ENCODE data around the gene CCDC192.

Gene CCDC192

GRCh38 chr5:127906562-127907204, 203.5 kb downstream of the CCDC192 start:
- DNase-seq, result no peak
- Mint-ChIP-seq H3K4me1 (ENCODE audit: low read depth) (peaks cover 7% of the 10 kb centered on the region), H3K27ac (no peak overlapping the region), H3K4me3 (no peak overlapping the region), H3K9me3 (no peaks in the 10 kb centered on the region), H3K27me3 (peaks cover 4% of the 10 kb centered on the region), H3K36me3 (ENCODE audit: low read depth) (no peaks in the 10 kb centered on the region)

- no peaks in the 10 kb centered on the region for H3K9me3 Mint-ChIP-seq
- H3K36me3 Mint-ChIP-seq (ENCODE audit: low read depth), result no peaks in the 10 kb centered on the region
- H3K27ac Mint-ChIP-seq, result no peak overlapping the region
- H3K27me3 Mint-ChIP-seq, result peaks cover 4% of the 10 kb centered on the region
- H3K4me1 Mint-ChIP-seq (ENCODE audit: low read depth), result peaks cover 7% of the 10 kb centered on the region
- H3K4me3 Mint-ChIP-seq, result no peak overlapping the region
- DNase-seq, result no peak
These were observed 204.7 kb downstream of the CCDC192 start for GRCh38 chr5:127907907-127908306.

- Mint-ChIP-seq H3K4me3 (no peak overlapping the region), H3K27ac (no peak overlapping the region), H3K9me3 (no peaks in the 10 kb centered on the region), H3K27me3 (peaks cover 4% of the 10 kb centered on the region), H3K4me1 (ENCODE audit: low read depth) (peaks cover 7% of the 10 kb centered on the region), H3K36me3 (ENCODE audit: low read depth) (no peaks in the 10 kb centered on the region)
- no peak for DNase-seq
These were observed 205.9 kb downstream of the CCDC192 start for GRCh38 chr5:127909066-127909465.

GRCh38 chr5:127909821-127910220, 206.6 kb downstream of the CCDC192 start:
- no peak overlapping the region for H3K4me3 Mint-ChIP-seq
- H3K27me3 Mint-ChIP-seq, result peaks cover 4% of the 10 kb centered on the region
- peaks cover 7% of the 10 kb centered on the region for H3K4me1 Mint-ChIP-seq (ENCODE audit: low read depth)
- H3K36me3 Mint-ChIP-seq (ENCODE audit: low read depth), result no peaks in the 10 kb centered on the region
- H3K9me3 Mint-ChIP-seq, result no peaks in the 10 kb centered on the region
- DNase-seq, result no peak
- H3K27ac Mint-ChIP-seq, result no peak overlapping the region

GRCh38 chr5:127910307-127910956, 207.2 kb downstream of the CCDC192 start:
- peaks cover 4% of the 10 kb centered on the region for H3K27me3 Mint-ChIP-seq
- no peak for DNase-seq
- no peaks in the 10 kb centered on the region for H3K9me3 Mint-ChIP-seq
- H3K4me1 Mint-ChIP-seq (ENCODE audit: low read depth), result peaks cover 7% of the 10 kb centered on the region
- no peak overlapping the region for H3K4me3 Mint-ChIP-seq
- no peaks in the 10 kb centered on the region for H3K36me3 Mint-ChIP-seq (ENCODE audit: low read depth)
- H3K27ac Mint-ChIP-seq, result no peak overlapping the region

- H3K27ac Mint-ChIP-seq, result no peak overlapping the region
- no peaks in the 10 kb centered on the region for H3K4me1 Mint-ChIP-seq (ENCODE audit: low read depth)
These were observed 208.4 kb downstream of the CCDC192 start for GRCh38 chr5:127911619-127912018.

GRCh38 chr5:127912411-127912810, 209.2 kb downstream of the CCDC192 start:
- H3K36me3 Mint-ChIP-seq (ENCODE audit: low read depth), result no peaks in the 10 kb centered on the region
- no peaks in the 10 kb centered on the region for H3K9me3 Mint-ChIP-seq
- H3K4me1 Mint-ChIP-seq (ENCODE audit: low read depth), result peaks cover 6% of the 10 kb centered on the region
- no peak for DNase-seq
- no peak overlapping the region for H3K27ac Mint-ChIP-seq
- no peaks in the 10 kb centered on the region for H3K27me3 Mint-ChIP-seq
- no peak overlapping the region for H3K4me3 Mint-ChIP-seq

More at GRCh38 chr5:127911619-127912018, 208.4 kb downstream of the CCDC192 start:
- no peak for DNase-seq
- no peak overlapping the region for H3K4me3 Mint-ChIP-seq
- no peaks in the 10 kb centered on the region for H3K36me3 Mint-ChIP-seq (ENCODE audit: low read depth)
- no peaks in the 10 kb centered on the region for H3K9me3 Mint-ChIP-seq
- no peaks in the 10 kb centered on the region for H3K27me3 Mint-ChIP-seq

- H3K4me3 Mint-ChIP-seq, result no peak overlapping the region
- no peak overlapping the region for H3K27ac Mint-ChIP-seq
- H3K4me1 Mint-ChIP-seq (ENCODE audit: low read depth), result peaks cover 6% of the 10 kb centered on the region
- no peaks in the 10 kb centered on the region for H3K36me3 Mint-ChIP-seq (ENCODE audit: low read depth)
- H3K9me3 Mint-ChIP-seq, result no peaks in the 10 kb centered on the region
- no peaks in the 10 kb centered on the region for H3K27me3 Mint-ChIP-seq
- DNase-seq, result no peak
These were observed 213.8 kb downstream of the CCDC192 start for GRCh38 chr5:127916885-127917573.

- Mint-ChIP-seq H3K4me1 (ENCODE audit: low read depth) (peaks cover 6% of the 10 kb centered on the region), H3K27me3 (no peaks in the 10 kb centered on the region), H3K4me3 (no peak overlapping the region), H3K27ac (no peak overlapping the region), H3K9me3 (no peaks in the 10 kb centered on the region), H3K36me3 (ENCODE audit: low read depth) (no peaks in the 10 kb centered on the region)
- DNase-seq, result no peak
These were observed 216.0 kb downstream of the CCDC192 start for GRCh38 chr5:127919006-127919796.

GRCh38 chr5:127919818-127920217, 216.6 kb downstream of the CCDC192 start:
- no peak overlapping the region for H3K4me3 Mint-ChIP-seq
- no peaks in the 10 kb centered on the region for H3K9me3 Mint-ChIP-seq
- H3K36me3 Mint-ChIP-seq (ENCODE audit: low read depth), result no peaks in the 10 kb centered on the region
- H3K27ac Mint-ChIP-seq, result no peak overlapping the region
- no peaks in the 10 kb centered on the region for H3K27me3 Mint-ChIP-seq
- DNase-seq, result no peak
- peaks cover 6% of the 10 kb centered on the region for H3K4me1 Mint-ChIP-seq (ENCODE audit: low read depth)

GRCh38 chr5:127920936-127921335, 217.7 kb downstream of the CCDC192 start:
- H3K4me3 Mint-ChIP-seq, result no peak overlapping the region
- no peak for DNase-seq
- no peaks in the 10 kb centered on the region for H3K27me3 Mint-ChIP-seq
- H3K4me1 Mint-ChIP-seq (ENCODE audit: low read depth), result peaks cover 6% of the 10 kb centered on the region
- no peak overlapping the region for H3K27ac Mint-ChIP-seq
- no peaks in the 10 kb centered on the region for H3K9me3 Mint-ChIP-seq
- no peaks in the 10 kb centered on the region for H3K36me3 Mint-ChIP-seq (ENCODE audit: low read depth)

GRCh38 chr5:127922603-127923002, 219.4 kb downstream of the CCDC192 start:
- DNase-seq, result no peak
- Mint-ChIP-seq H3K4me1 (ENCODE audit: low read depth) (no peaks in the 10 kb centered on the region), H3K27me3 (no peaks in the 10 kb centered on the region), H3K4me3 (no peak overlapping the region), H3K9me3 (no peaks in the 10 kb centered on the region), H3K36me3 (ENCODE audit: low read depth) (no peaks in the 10 kb centered on the region), H3K27ac (no peak overlapping the region)

GRCh38 chr5:127923804-127924570, 220.8 kb downstream of the CCDC192 start:
- Mint-ChIP-seq H3K4me3 (no peak overlapping the region), H3K4me1 (ENCODE audit: low read depth) (no peaks in the 10 kb centered on the region), H3K36me3 (ENCODE audit: low read depth) (no peaks in the 10 kb centered on the region), H3K27ac (no peak overlapping the region), H3K27me3 (no peaks in the 10 kb centered on the region), H3K9me3 (no peaks in the 10 kb centered on the region)
- DNase-seq, result no peak

GRCh38 chr5:127924606-127925005, 221.4 kb downstream of the CCDC192 start:
- no peaks in the 10 kb centered on the region for H3K27me3 Mint-ChIP-seq
- DNase-seq, result no peak
- no peak overlapping the region for H3K4me3 Mint-ChIP-seq
- no peaks in the 10 kb centered on the region for H3K36me3 Mint-ChIP-seq (ENCODE audit: low read depth)
- no peak overlapping the region for H3K27ac Mint-ChIP-seq
- H3K4me1 Mint-ChIP-seq (ENCODE audit: low read depth), result no peaks in the 10 kb centered on the region
- no peaks in the 10 kb centered on the region for H3K9me3 Mint-ChIP-seq

Data from activated T-cell treated with anti-CD3 and anti-CD28 coated beads, Interleukin-2, amount 50 U/mL, for 24 hours (primary cell).